IMR-90 (cell line): Measurements from ENCODE around the gene METTL27. TPM values are rescaled to one million over a fixed set of nuclear protein-coding genes. Genes with fewer than 3 reads are reported as not detected.

Experiments used
- ATAC-seq: fragments of 200-7000 bp; cut with Tn5 transposase; 2 replicates; pipeline ENCODE4 v1.9.1; 2020; ENCODE audit warnings: low read depth, mild to moderate bottlenecking, moderate library complexity
- BruUV-seq: library from RNA; stranded (reverse); fragments of 400-500 nt; replicated peaks from 2 replicates; lab custom pipeline; 2021; lab: Mats Ljungman, UMichigan
- CTCF ChIA-PET: fragments of 300-600 bp; formaldehyde crosslinking; extraction: SDS; loops from one replicate; lab custom pipeline; 2021; ENCODE audit warnings: antibody characterized with exemption; lab: Yijun Ruan, JAX
- POLR2A ChIA-PET: fragments of 300-600 bp; sonication (Branson Sonifier 250); formaldehyde crosslinking; loops from one replicate; lab custom pipeline; 2022; ENCODE audit warnings: antibody characterized with exemption; ENCODE audit not compliant: unreplicated experiment; lab: Charles Lee
- DNase-seq: peaks from one replicate; pipeline ENCODE4 v3.0.0; 2013
- H2AFZ ChIP-seq: replicated peaks from 2 replicates; pipeline ENCODE3; 2013; ENCODE audit warnings: low read length, mild to moderate bottlenecking; ENCODE audit not compliant: poor library complexity
- H2AK5ac ChIP-seq: 2 replicates; pipeline ENCODE4 v1.6.1; 2013; ENCODE audit warnings: low read depth, low read length, inconsistent platforms
- H2AK9ac ChIP-seq: replicated peaks from 2 replicates; pipeline ENCODE3; 2013; ENCODE audit warnings: mild to moderate bottlenecking, low read depth, low read length, moderate library complexity; ENCODE audit not compliant: poor library complexity
- H2BK120ac ChIP-seq: 2 replicates; pipeline ENCODE4 v1.6.1; 2013; ENCODE audit warnings: low read depth, low read length, inconsistent platforms
- H2BK15ac ChIP-seq: 3 replicates; pipeline ENCODE4 v1.6.1; 2013; ENCODE audit warnings: low read depth, low read length, inconsistent platforms
- H2BK20ac ChIP-seq: 2 replicates; pipeline ENCODE4 v1.6.1; 2013; ENCODE audit warnings: low read depth, mild to moderate bottlenecking, inconsistent platforms, low read length, moderate library complexity
- H2BK5ac ChIP-seq: 2 replicates; pipeline ENCODE4 v1.6.1; 2013; ENCODE audit warnings: mild to moderate bottlenecking, low read depth, low read length, inconsistent platforms; ENCODE audit not compliant: poor library complexity, severe bottlenecking
- H3K14ac ChIP-seq: replicated peaks from 2 replicates; pipeline ENCODE4 v1.6.1; 2013; ENCODE audit warnings: low read depth, low read length, inconsistent platforms
- H3K18ac ChIP-seq: 2 replicates; pipeline ENCODE4 v1.6.1; 2013; ENCODE audit warnings: low read depth, low read length, control low read depth
- H3K23ac ChIP-seq: 2 replicates; pipeline ENCODE4 v1.6.1; 2013; ENCODE audit warnings: low read depth, low read length, inconsistent platforms
- H3K27ac ChIP-seq: 2 replicates; pipeline ENCODE4 v1.5.1; 2013; ENCODE audit warnings: mild to moderate bottlenecking, control low read depth, low read length; ENCODE audit not compliant: insufficient read depth
- H3K27me3 ChIP-seq: 2 replicates; pipeline ENCODE4 v1.6.1; 2013; ENCODE audit warnings: low read length; ENCODE audit not compliant: control insufficient read depth, insufficient read depth
- H3K36me3 ChIP-seq: 2 replicates; pipeline ENCODE4 v1.6.1; 2013; ENCODE audit warnings: low read length, mixed read lengths; ENCODE audit not compliant: control insufficient read depth, insufficient read depth
- H3K4ac ChIP-seq: 2 replicates; pipeline ENCODE4 v1.6.1; 2013; ENCODE audit warnings: low read depth, low read length, inconsistent platforms
- H3K4me1 ChIP-seq: 2 replicates; pipeline ENCODE4 v1.6.1; 2013; ENCODE audit warnings: low read length, mixed read lengths; ENCODE audit not compliant: control insufficient read depth, insufficient read depth
- H3K4me2 ChIP-seq: 2 replicates; pipeline ENCODE4 v1.6.1; 2013; ENCODE audit warnings: low read depth, mild to moderate bottlenecking, control low read depth, low read length, moderate library complexity
- H3K4me3 ChIP-seq: 2 replicates; pipeline ENCODE4 v1.5.1; 2013; ENCODE audit warnings: low read depth, mild to moderate bottlenecking, control low read depth, low read length, moderate library complexity; ENCODE audit not compliant: insufficient read depth
- H3K56ac ChIP-seq: 2 replicates; pipeline ENCODE4 v1.6.1; 2013; ENCODE audit warnings: low read length, inconsistent platforms; ENCODE audit not compliant: insufficient read depth; ENCODE audit errors: extremely low read depth
- H3K79me1 ChIP-seq, 2 experiments: 2 replicates each; pipeline ENCODE4 v1.6.1; 2013; ENCODE audit warnings: low read length in 2 of 2, inconsistent platforms in 1 of 2, low read depth in 1 of 2
- H3K9ac ChIP-seq: 2 replicates; pipeline ENCODE4 v1.6.1; 2013; ENCODE audit warnings: low read depth, low read length, control low read depth
- H3K9me1 ChIP-seq: 2 replicates; pipeline ENCODE4 v1.6.1; 2013; ENCODE audit warnings: low read length, inconsistent platforms; ENCODE audit not compliant: insufficient read depth
- H3K9me3 ChIP-seq: 2 replicates; pipeline ENCODE4 v1.6.1; 2013; ENCODE audit warnings: low read length; ENCODE audit not compliant: control insufficient read depth, insufficient read depth
- H4K20me1 ChIP-seq: 2 replicates; pipeline ENCODE4 v1.6.1; 2013; ENCODE audit warnings: low read length, inconsistent platforms; ENCODE audit not compliant: insufficient read depth
- H4K5ac ChIP-seq: 2 replicates; pipeline ENCODE4 v1.6.1; 2013; ENCODE audit warnings: mild to moderate bottlenecking, low read depth, low read length, control low read depth
- H4K8ac ChIP-seq, 2 experiments: 2 replicates each; pipeline ENCODE4 v1.6.1; 2013; ENCODE audit warnings: low read depth in 2 of 2, low read length in 2 of 2, control low read depth in 1 of 2, inconsistent platforms in 1 of 2
- H4K91ac ChIP-seq: 2 replicates; pipeline ENCODE4 v1.6.1; 2013; ENCODE audit warnings: low read depth, low read length, inconsistent platforms; ENCODE audit not compliant: insufficient read depth
- BHLHE40 ChIP-seq: fragments of 150-350 bp; IDR thresholded peaks from 2 replicates; pipeline ENCODE4 v1.6.1; 2016; ENCODE audit warnings: mild to moderate bottlenecking, low read depth, low read length
- CEBPB ChIP-seq: IDR thresholded peaks from 2 replicates; pipeline ENCODE4 v1.6.1; 2012; ENCODE audit warnings: low read depth, low read length, improper control_type of control experiment
- CHD1 ChIP-seq: IDR thresholded peaks from 2 replicates; pipeline ENCODE4 v1.6.1; 2012; ENCODE audit warnings: low read depth, low read length, improper control_type of control experiment
- FOS ChIP-seq: fragments of 150-350 bp; IDR thresholded peaks from 2 replicates; pipeline ENCODE4 v1.6.1; 2016; ENCODE audit warnings: low read depth, low read length
- MAFK ChIP-seq: IDR thresholded peaks from 2 replicates; pipeline ENCODE4 v1.6.1; 2012; ENCODE audit warnings: low read depth, low read length, improper control_type of control experiment
- MAZ ChIP-seq: IDR thresholded peaks from 2 replicates; pipeline ENCODE4 v1.6.1; 2012; ENCODE audit warnings: low read depth, mild to moderate bottlenecking, low read length, improper control_type of control experiment, moderate library complexity, borderline replicate concordance
- MXI1 ChIP-seq: IDR thresholded peaks from 2 replicates; pipeline ENCODE4 v1.6.1; 2012; ENCODE audit warnings: low read depth, mild to moderate bottlenecking, low read length, moderate library complexity, borderline replicate concordance
- NFE2L2 ChIP-seq: fragments of 150-350 bp; IDR thresholded peaks from 2 replicates; pipeline ENCODE4 v1.6.1; 2016; ENCODE audit warnings: low read depth, mild to moderate bottlenecking, low read length
- POLR2A ChIP-seq: IDR thresholded peaks from 2 replicates; pipeline ENCODE4 v1.6.1; 2012; ENCODE audit warnings: mild to moderate bottlenecking, low read depth, low read length
- RAD21 ChIP-seq: IDR thresholded peaks from 2 replicates; pipeline ENCODE4 v1.6.1; 2012; ENCODE audit warnings: low read length, improper control_type of control experiment
- RCOR1 ChIP-seq: IDR thresholded peaks from 2 replicates; pipeline ENCODE4 v1.6.1; 2012; ENCODE audit warnings: mild to moderate bottlenecking, low read length, improper control_type of control experiment; ENCODE audit not compliant: insufficient replicate concordance
- RFX5 ChIP-seq: IDR thresholded peaks from 2 replicates; pipeline ENCODE4 v1.8.0; 2012; ENCODE audit warnings: low read depth, mild to moderate bottlenecking, low read length, moderate library complexity
- SMC3 ChIP-seq: fragments of 150-350 bp; IDR thresholded peaks from 2 replicates; pipeline ENCODE4 v1.6.1; 2016; ENCODE audit warnings: low read depth, mild to moderate bottlenecking, antibody characterized with exemption, low read length, moderate library complexity
- WGBS, 2 experiments: methylation state at CpG; one replicate each; pipeline versions ENCODE4 v1.1.5 to v1.1.7; 2013; ENCODE audit warnings: missing lambda C conversion rate in 2 of 2; ENCODE audit not compliant: insufficient read length in 1 of 2; ENCODE audit errors: extremely low coverage in 2 of 2; 5-methylcytosine and 5-hydroxymethylcytosine counted together
- dilution Hi-C: fragments of 300-500 bp; cut with HindIII; formaldehyde crosslinking; loops from one replicate; pipeline ENCODE4 v1.14.3; 2018; ENCODE audit warnings: low sequenced_read_pairs; ENCODE audit not compliant: unreplicated experiment
- in situ Hi-C: fragments of 300-500 bp; cut with MboI; formaldehyde crosslinking; loops from 3 replicates; pipeline ENCODE4 v1.14.3; 2019; ENCODE audit warnings: low sequenced_read_pairs, inconsistent platforms, mixed read lengths
- intact Hi-C: fragments of 100-400 bp; cut with micrococcal nuclease; formaldehyde crosslinking; loops from 2 replicates; pipeline ENCODE4 v1.10.0; 2022
- polyA plus RNA-seq, 3 experiments: library from polyadenylated mRNA; depleted of rRNA; stranded (reverse); fragments of >200 nt; gene quantifications; 2 replicates each; pipeline ENCODE4 v1.2.3, GENCODE V29; 2012; ENCODE audit warnings: low replicate concordance in 1 of 3
- total RNA-seq: library from RNA; depleted of rRNA; stranded (reverse); fragments of >200 nt; gene quantifications from 2 replicates; pipeline ENCODE4 v1.2.3, GENCODE V29; 2012
- TF ChIP-seq, protein P1 (sequence below): conservative IDR thresholded peaks from 2 replicates; pipeline ENCODE4 v1.5.1; 2012; ENCODE audit warnings: mild to moderate bottlenecking, low read depth, low read length, improper control_type of control experiment
- TF ChIP-seq, protein P2 (sequence below): fragments of 150-350 bp; IDR thresholded peaks from 2 replicates; pipeline ENCODE4 v1.6.1; 2017; ENCODE audit warnings: mild to moderate bottlenecking, antibody characterized with exemption, low read length, low read depth
- TF ChIP-seq, protein P3 (sequence below): fragments of 150-350 bp; IDR thresholded peaks from 2 replicates; pipeline ENCODE4 v1.6.1; 2016; ENCODE audit warnings: low read depth, mild to moderate bottlenecking, low read length, moderate library complexity, borderline replicate concordance

Gene METTL27
- total and polyA plus RNA-seq, 2 of the 4 experiments (the other 2 are of a cell fraction): 2.3 to 4.3 TPM

- H3K23ac ChIP-seq: no peak overlapping the region; the same call in 1 of the 2 replicates
- TF ChIP-seq RFX5 (no peak), BHLHE40 (no peak), CHD1 (no peak), MXI1 (no peak), NFE2L2 (no peak), FOS (no peak), RAD21 (no peak), POLR2A (no peak), SMC3 (no peak), CEBPB (no peak), RCOR1 (no peak), MAZ (no peak), MAFK (no peak)
- TF ChIP-seq, protein P1, sequence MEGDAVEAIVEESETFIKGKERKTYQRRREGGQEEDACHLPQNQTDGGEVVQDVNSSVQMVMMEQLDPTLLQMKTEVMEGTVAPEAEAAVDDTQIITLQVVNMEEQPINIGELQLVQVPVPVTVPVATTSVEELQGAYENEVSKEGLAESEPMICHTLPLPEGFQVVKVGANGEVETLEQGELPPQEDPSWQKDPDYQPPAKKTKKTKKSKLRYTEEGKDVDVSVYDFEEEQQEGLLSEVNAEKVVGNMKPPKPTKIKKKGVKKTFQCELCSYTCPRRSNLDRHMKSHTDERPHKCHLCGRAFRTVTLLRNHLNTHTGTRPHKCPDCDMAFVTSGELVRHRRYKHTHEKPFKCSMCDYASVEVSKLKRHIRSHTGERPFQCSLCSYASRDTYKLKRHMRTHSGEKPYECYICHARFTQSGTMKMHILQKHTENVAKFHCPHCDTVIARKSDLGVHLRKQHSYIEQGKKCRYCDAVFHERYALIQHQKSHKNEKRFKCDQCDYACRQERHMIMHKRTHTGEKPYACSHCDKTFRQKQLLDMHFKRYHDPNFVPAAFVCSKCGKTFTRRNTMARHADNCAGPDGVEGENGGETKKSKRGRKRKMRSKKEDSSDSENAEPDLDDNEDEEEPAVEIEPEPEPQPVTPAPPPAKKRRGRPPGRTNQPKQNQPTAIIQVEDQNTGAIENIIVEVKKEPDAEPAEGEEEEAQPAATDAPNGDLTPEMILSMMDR: no peak
- TF ChIP-seq, protein P2, sequence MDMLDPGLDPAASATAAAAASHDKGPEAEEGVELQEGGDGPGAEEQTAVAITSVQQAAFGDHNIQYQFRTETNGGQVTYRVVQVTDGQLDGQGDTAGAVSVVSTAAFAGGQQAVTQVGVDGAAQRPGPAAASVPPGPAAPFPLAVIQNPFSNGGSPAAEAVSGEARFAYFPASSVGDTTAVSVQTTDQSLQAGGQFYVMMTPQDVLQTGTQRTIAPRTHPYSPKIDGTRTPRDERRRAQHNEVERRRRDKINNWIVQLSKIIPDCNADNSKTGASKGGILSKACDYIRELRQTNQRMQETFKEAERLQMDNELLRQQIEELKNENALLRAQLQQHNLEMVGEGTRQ: no peak
- TF ChIP-seq, protein P3, sequence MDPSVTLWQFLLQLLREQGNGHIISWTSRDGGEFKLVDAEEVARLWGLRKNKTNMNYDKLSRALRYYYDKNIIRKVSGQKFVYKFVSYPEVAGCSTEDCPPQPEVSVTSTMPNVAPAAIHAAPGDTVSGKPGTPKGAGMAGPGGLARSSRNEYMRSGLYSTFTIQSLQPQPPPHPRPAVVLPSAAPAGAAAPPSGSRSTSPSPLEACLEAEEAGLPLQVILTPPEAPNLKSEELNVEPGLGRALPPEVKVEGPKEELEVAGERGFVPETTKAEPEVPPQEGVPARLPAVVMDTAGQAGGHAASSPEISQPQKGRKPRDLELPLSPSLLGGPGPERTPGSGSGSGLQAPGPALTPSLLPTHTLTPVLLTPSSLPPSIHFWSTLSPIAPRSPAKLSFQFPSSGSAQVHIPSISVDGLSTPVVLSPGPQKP: no peak
- H3K4me2 ChIP-seq: no peak overlapping the region
- no peak overlapping the region for H4K5ac ChIP-seq
- H3K79me1 ChIP-seq: peaks cover 5 to 20% of the 10 kb centered on the region in 2 experiments
- no peak overlapping the region for H2BK15ac ChIP-seq
- peaks cover 6% of the 10 kb centered on the region; the same call in 1 of the 2 replicates for H3K9me1 ChIP-seq
- H3K36me3 ChIP-seq: no peaks in the 10 kb centered on the region; the same call in 1 of the 2 replicates
- no peak overlapping the region for H3K14ac ChIP-seq
- H2BK5ac ChIP-seq: no peak overlapping the region
- dilution Hi-C loops (no loop called here), intact Hi-C loops (no loop called here), in situ Hi-C loops (no loop called here)
- peak overlapping the region; percentile 7; the same call in 1 of the 2 replicates for H4K91ac ChIP-seq
- ChIA-PET CTCF (no interaction called here), POLR2A (no interaction called here)
- no peak overlapping the region for H2AK9ac ChIP-seq
- no peak overlapping the region for H2AFZ ChIP-seq
- no peak overlapping the region for H3K4me3 ChIP-seq
- no peak for DNase-seq
- no TSS peak for BruUV-seq
- no peaks in the 10 kb centered on the region for H4K20me1 ChIP-seq
- H4K8ac ChIP-seq: peak overlapping the region in 1 of 2 experiments; percentile 12; a peak in 1 of 4 replicates
- no peak overlapping the region; the same call in 1 of the 2 replicates for H2BK20ac ChIP-seq
- no peaks in the 10 kb centered on the region for H3K9me3 ChIP-seq
- H3K4ac ChIP-seq: 0 out of 2 replicates have a peak overlapping the region, but pooled peaks have one; percentile 51
- no peak overlapping the region for H3K18ac ChIP-seq
- ATAC-seq: no peak
- H2AK5ac ChIP-seq: no peak overlapping the region; the same call in 1 of the 2 replicates
- no peaks in the 10 kb centered on the region for H3K27me3 ChIP-seq
- 0% methylated on average over 1 of the region's 9 CpGs; no CpG with 5 or more reads in 1 of the 2 experiments for WGBS, 2 experiments
- peaks cover 2% of the 10 kb centered on the region for H3K4me1 ChIP-seq
- no peak overlapping the region for H3K56ac ChIP-seq
- H2BK120ac ChIP-seq: peak overlapping the region; percentile 12; the same call in 1 of the 2 replicates
- H3K27ac ChIP-seq: no peak overlapping the region
- H3K9ac ChIP-seq: no peak overlapping the region
Observed at GRCh38 chr7:73844131-73844547, 1.8 kb upstream of the METTL27 start.
